Astrocyte of the spinal cord (primary cell): ENCODE measurements around the gene DCST2.

Experiments used
- DNase-seq: peaks from one replicate; pipeline ENCODE4 v3.0.0; 2011; ENCODE audit warnings: low read depth, low spot score
- H3K4me3 ChIP-seq: 2 replicates; pipeline ENCODE4 v1.5.1; 2011; ENCODE audit warnings: low read depth, mild to moderate bottlenecking, low read length, moderate library complexity
- CTCF ChIP-seq: IDR thresholded peaks from 2 replicates; pipeline ENCODE4 v1.5.1; 2012; ENCODE audit warnings: low read depth, mild to moderate bottlenecking, low read length, inconsistent platforms
- in situ Hi-C: cut with HindIII; loops from 2 replicates; pipeline ENCODE4 v1.10.0; 2017; ENCODE audit warnings: low sequenced_read_pairs

The DCST2 gene

GRCh38 chr1:155002464-155003226 lies 30.9 kb downstream of the DCST2 start, which contains the start of gene ZBTB7B:
TSS of gene ZBTB7B (plus strand) at chr1:155002802. CDS start at chr1:155014661, 11,859 bp downstream.
- peak within 1 kb of the TSS; percentile 61 for H3K4me3 ChIP-seq
- in situ Hi-C loops: no loop called here
- no peak for TF ChIP-seq CTCF
- peak; percentile 47 for DNase-seq

GRCh38 chr1:155001675-155002463 lies 31.7 kb downstream of the DCST2 start:
- peak; percentile 99 for DNase-seq
- peak overlapping the region; percentile 61 for H3K4me3 ChIP-seq
- peak; percentile 66 for TF ChIP-seq CTCF
- in situ Hi-C loops: no loop called here

- H3K4me3 ChIP-seq: peak overlapping the region; percentile 61
- in situ Hi-C loops: no loop called here
- no peak for TF ChIP-seq CTCF
- no peak for DNase-seq
Measured at GRCh38 chr1:155001425-155001674, 32.2 kb downstream of the DCST2 start.

GRCh38 chr1:155000726-155001424 lies 32.7 kb downstream of the DCST2 start:
- in situ Hi-C loops: no loop called here
- peak; percentile 93 for DNase-seq
- TF ChIP-seq CTCF: no peak
- H3K4me3 ChIP-seq: peak overlapping the region; percentile 61

- peak overlapping the region; percentile 61 for H3K4me3 ChIP-seq
- TF ChIP-seq CTCF: no peak
- in situ Hi-C loops: no loop called here
- DNase-seq: no peak
Measured at GRCh38 chr1:155000411-155000725, 33.2 kb downstream of the DCST2 start.

GRCh38 chr1:154999571-155000410 lies 33.8 kb downstream of the DCST2 start:
- H3K4me3 ChIP-seq: peak overlapping the region; percentile 61
- no peak for TF ChIP-seq CTCF
- DNase-seq: no peak
- in situ Hi-C loops: no loop called here
